ENCODE measurements around the gene PYY. TPM values are rescaled to one million over a fixed set of nuclear protein-coding genes. Genes with fewer than 3 reads are reported as not detected.

The PYY gene
- total RNA-seq, 1 experiment from 2014 or later: not detected

- in situ Hi-C loops (cut with HindIII; ENCODE audit: low pct_unique_long_range_greater_than_20kb, low sequenced_read_pairs): no loop called here
- H3K27me3 ChIP-seq (ENCODE audit: control insufficient read depth, insufficient read depth, low read length): no peaks in the 10 kb centered on the region
- TF ChIP-seq CTCF (IDR thresholded peaks at IDR 0.05): no peak
- no peak for TF ChIP-seq TCF7L2 (IDR thresholded peaks at IDR 0.05; ENCODE audit: low read depth, low read length)
- no peak overlapping the region for H3K27ac ChIP-seq (ENCODE audit: low read length)
- ATAC-seq (no peak), DNase-seq (ENCODE audit: low read depth, low spot score) (no peak)
- ChIA-PET POLR2A (no interaction called here), CTCF (no interaction called here)
- H3K4me1 ChIP-seq (ENCODE audit: control insufficient read depth, insufficient read depth, low read length): no peaks in the 10 kb centered on the region; the same call in 1 of the 2 replicates
- H3K36me3 ChIP-seq (ENCODE audit: control insufficient read depth, insufficient read depth, low read length): no peaks in the 10 kb centered on the region; the same call in 1 of the 2 replicates
- intact Hi-C loops (cut with micrococcal nuclease; ENCODE audit: unreplicated experiment): no loop called here
- BruUV-seq (replicated peaks): no TSS peak
- H3K9me3 ChIP-seq (ENCODE audit: control insufficient read depth, insufficient read depth, low read depth, low read length): no peaks in the 10 kb centered on the region
- no peak overlapping the region for H3K4me3 ChIP-seq (ENCODE audit: low read depth in 2 of 2, low read length in 2 of 2)
Observed at GRCh38 chr17:44001461-44001920, 47.8 kb upstream of the PYY start.

- Histone ChIP-seq H3K4me3 (ENCODE audit: low read depth in 2 of 2, low read length in 2 of 2) (no peak overlapping the region), H3K27me3 (ENCODE audit: control insufficient read depth, insufficient read depth, low read length) (no peaks in the 10 kb centered on the region), H3K27ac (ENCODE audit: low read length) (no peak overlapping the region), H3K9me3 (ENCODE audit: control insufficient read depth, insufficient read depth, low read depth, low read length) (no peaks in the 10 kb centered on the region), H3K36me3 (ENCODE audit: control insufficient read depth, insufficient read depth, low read length) (no peaks in the 10 kb centered on the region; the same call in 1 of the 2 replicates), H3K4me1 (ENCODE audit: control insufficient read depth, insufficient read depth, low read length) (no peaks in the 10 kb centered on the region; the same call in 1 of the 2 replicates)
- intact Hi-C loops (cut with micrococcal nuclease; ENCODE audit: unreplicated experiment) (no loop called here), in situ Hi-C loops (cut with HindIII; ENCODE audit: low pct_unique_long_range_greater_than_20kb, low sequenced_read_pairs) (no loop called here)
- no TSS peak for BruUV-seq (replicated peaks)
- DNase-seq (ENCODE audit: low read depth, low spot score) (no peak), ATAC-seq (no peak)
- CTCF ChIA-PET: no interaction called here
- POLR2A ChIA-PET: no interaction called here
- no peak for TF ChIP-seq TCF7L2 (IDR thresholded peaks at IDR 0.05; ENCODE audit: low read depth, low read length)
- no peak for TF ChIP-seq SIN3A (IDR thresholded peaks at IDR 0.05; ENCODE audit: borderline replicate concordance, insufficient read depth, low read depth, low read length)
- no peak for TF ChIP-seq POLR2AphosphoS5 (IDR thresholded peaks at IDR 0.05; ENCODE audit: low read depth, low read length)
- TF ChIP-seq, protein P1, sequence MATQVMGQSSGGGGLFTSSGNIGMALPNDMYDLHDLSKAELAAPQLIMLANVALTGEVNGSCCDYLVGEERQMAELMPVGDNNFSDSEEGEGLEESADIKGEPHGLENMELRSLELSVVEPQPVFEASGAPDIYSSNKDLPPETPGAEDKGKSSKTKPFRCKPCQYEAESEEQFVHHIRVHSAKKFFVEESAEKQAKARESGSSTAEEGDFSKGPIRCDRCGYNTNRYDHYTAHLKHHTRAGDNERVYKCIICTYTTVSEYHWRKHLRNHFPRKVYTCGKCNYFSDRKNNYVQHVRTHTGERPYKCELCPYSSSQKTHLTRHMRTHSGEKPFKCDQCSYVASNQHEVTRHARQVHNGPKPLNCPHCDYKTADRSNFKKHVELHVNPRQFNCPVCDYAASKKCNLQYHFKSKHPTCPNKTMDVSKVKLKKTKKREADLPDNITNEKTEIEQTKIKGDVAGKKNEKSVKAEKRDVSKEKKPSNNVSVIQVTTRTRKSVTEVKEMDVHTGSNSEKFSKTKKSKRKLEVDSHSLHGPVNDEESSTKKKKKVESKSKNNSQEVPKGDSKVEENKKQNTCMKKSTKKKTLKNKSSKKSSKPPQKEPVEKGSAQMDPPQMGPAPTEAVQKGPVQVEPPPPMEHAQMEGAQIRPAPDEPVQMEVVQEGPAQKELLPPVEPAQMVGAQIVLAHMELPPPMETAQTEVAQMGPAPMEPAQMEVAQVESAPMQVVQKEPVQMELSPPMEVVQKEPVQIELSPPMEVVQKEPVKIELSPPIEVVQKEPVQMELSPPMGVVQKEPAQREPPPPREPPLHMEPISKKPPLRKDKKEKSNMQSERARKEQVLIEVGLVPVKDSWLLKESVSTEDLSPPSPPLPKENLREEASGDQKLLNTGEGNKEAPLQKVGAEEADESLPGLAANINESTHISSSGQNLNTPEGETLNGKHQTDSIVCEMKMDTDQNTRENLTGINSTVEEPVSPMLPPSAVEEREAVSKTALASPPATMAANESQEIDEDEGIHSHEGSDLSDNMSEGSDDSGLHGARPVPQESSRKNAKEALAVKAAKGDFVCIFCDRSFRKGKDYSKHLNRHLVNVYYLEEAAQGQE (IDR thresholded peaks at IDR 0.05; ENCODE audit: insufficient read depth in 1 of 2, low read depth in 2 of 2, low read length in 1 of 2): no peak
- TF ChIP-seq CTCF (IDR thresholded peaks at IDR 0.05): no peak
Observed at GRCh38 chr17:44000871-44001460, 47.2 kb upstream of the PYY start.
